Peyer's patch (tissue), 4 donors: ENCODE results near the gene ZMAT2. TPM values are rescaled to one million over a fixed set of nuclear protein-coding genes. Genes with fewer than 3 reads are reported as not detected.
A peak's percentile ranks its signal among the peaks of the same experiment; 100 is the strongest.
"Not testable (repeated sequence)": the region's sequence is repeated elsewhere in the genome, so short reads cannot be mapped to it uniquely, and the experiment has no call there.

ENCODE experiments used
- DNase-seq, 3 donors: peaks; one replicate each; pipeline ENCODE4 v3.0.0-alpha.2; 2017 to 2019
- H3K27ac ChIP-seq, 4 donors: fragments of 200-600 bp; sonication (generic); one replicate each; pipeline ENCODE4 v1.5.1; 2016 to 2019
- H3K27me3 ChIP-seq, 2 donors: fragments of 200-600 bp; sonication (generic); one replicate each; pipeline ENCODE4 v1.5.1; 2019
- H3K36me3 ChIP-seq, 3 donors: fragments of 200-600 bp; sonication (generic); one replicate each; pipeline ENCODE4 v1.5.1; 2016 to 2019
- H3K4me1 ChIP-seq, 4 donors: fragments of 200-600 bp; sonication (generic); one replicate each; pipeline ENCODE4 v1.5.1; 2016 to 2019
- H3K4me3 ChIP-seq, 4 donors: fragments of 200-600 bp; sonication (generic); 1 replicate in 3 of 4; 2 replicates in 1 of 4; pipeline ENCODE4 v1.5.1; 2016 to 2019; ENCODE audit warnings: mild to moderate bottlenecking in 1 of 4
- H3K9me3 ChIP-seq, 4 donors: fragments of 200-600 bp; sonication (generic); one replicate each; pipeline ENCODE4 v1.5.1; 2016 to 2019; ENCODE audit warnings: mild to moderate bottlenecking in 1 of 4
- CTCF ChIP-seq, 6 experiments: fragments of 450-650 bp in 4 of 6; fragments of 200-600 bp in 2 of 6; sonication (generic) in 1 of 6; IDR thresholded peaks; one replicate each; pipeline ENCODE4 v1.5.1; 2017 to 2019; ENCODE audit warnings: antibody characterized with exemption in 6 of 6, mild to moderate bottlenecking in 3 of 6, moderate library complexity in 1 of 6
- POLR2A ChIP-seq, 2 donors: fragments of 450-650 bp; IDR thresholded peaks; one replicate each; pipeline ENCODE4 v1.5.1; 2017; ENCODE audit warnings: antibody characterized with exemption in 2 of 2, mild to moderate bottlenecking in 2 of 2, moderate library complexity in 2 of 2
- total RNA-seq, 4 donors: library from RNA; depleted of rRNA; stranded (reverse); fragments of >200 nt; gene quantifications; one replicate each; pipeline ENCODE4 v1.1.0, GENCODE V29; 2016

The ZMAT2 gene
- 10 to 100 TPM; 17.3 to 21.7 (median 21.1) TPM for total RNA-seq

GRCh38 chr5:140700177-140701144, at the start of gene ZMAT2:
TSS of gene ZMAT2 (plus strand) at chr5:140700447. CDS start at chr5:140700461, 14 bp downstream.
- no peaks in the 10 kb centered on the region for H3K27me3 ChIP-seq
- H3K4me1 ChIP-seq: peaks cover 0 to 13% (median 0%) of the 10 kb centered on the region in 4 donors
- TF ChIP-seq POLR2A (IDR thresholded peaks at IDR 0.05) (peak; percentile 66 to 75), CTCF (IDR thresholded peaks at IDR 0.05) (no peak)
- H3K36me3 ChIP-seq: peaks cover 0 to 76% (median 5%) of the 10 kb centered on the region in 3 donors
- H3K27ac ChIP-seq: peak within 1 kb of the TSS; percentile 48 to 70 (median 62)
- peak within 1 kb of the TSS; percentile 63 to 89 (median 70) for H3K4me3 ChIP-seq
- no peaks in the 10 kb centered on the region for H3K9me3 ChIP-seq
- DNase-seq: peak; percentile 89 to 98 (median 94)

- H3K4me1 ChIP-seq: peaks cover 0 to 5% (median 0%) of the 10 kb centered on the region in 4 donors
- H3K9me3 ChIP-seq: no peaks in the 10 kb centered on the region
- no peak for DNase-seq
- no peak for TF ChIP-seq POLR2A (IDR thresholded peaks at IDR 0.05)
- TF ChIP-seq CTCF (IDR thresholded peaks at IDR 0.05): no peak
- no peak overlapping the region for H3K27ac ChIP-seq
- peaks cover 0 to 92% (median 3%) of the 10 kb centered on the region in 3 donors for H3K36me3 ChIP-seq
- H3K27me3 ChIP-seq: no peaks in the 10 kb centered on the region
- H3K4me3 ChIP-seq: no peak overlapping the region
Measured at GRCh38 chr5:140658870-140659269, 41.4 kb upstream of the ZMAT2 start.

- not testable (repeated sequence) for H3K4me3 ChIP-seq, H3K27ac ChIP-seq, DNase-seq, H3K9me3 ChIP-seq, H3K27me3 ChIP-seq
- peaks cover 0 to 77% (median 3%) of the 10 kb centered on the region in 3 donors for H3K36me3 ChIP-seq
- H3K4me1 ChIP-seq: peaks cover 0 to 10% (median under 1%) of the 10 kb centered on the region in 4 donors
Measured at GRCh38 chr5:140660371-140660770, 39.9 kb upstream of the ZMAT2 start.

GRCh38 chr5:140664030-140664358, 36.3 kb upstream of the ZMAT2 start:
- H3K4me3 ChIP-seq: peak overlapping the region; percentile 71 to 94 (median 86)
- H3K27me3 ChIP-seq: no peaks in the 10 kb centered on the region
- no peak for DNase-seq
- peaks cover 0 to 54% (median 0%) of the 10 kb centered on the region in 3 donors for H3K36me3 ChIP-seq
- H3K4me1 ChIP-seq: peaks cover 0 to 23% (median 10%) of the 10 kb centered on the region in 4 donors
- peak overlapping the region; percentile 89 to 94 (median 91) for H3K27ac ChIP-seq
- TF ChIP-seq POLR2A (IDR thresholded peaks at IDR 0.05) (no peak), CTCF (IDR thresholded peaks at IDR 0.05) (no peak)
- no peaks in the 10 kb centered on the region for H3K9me3 ChIP-seq

GRCh38 chr5:140664359-140665119, 35.7 kb upstream of the ZMAT2 start, which contains the start of gene WDR55:
TSS of gene WDR55 (plus strand) at chr5:140664904. CDS start at chr5:140664913, 9 bp downstream.
- TF ChIP-seq POLR2A (IDR thresholded peaks at IDR 0.05) (peak; percentile 76 to 90), CTCF (IDR thresholded peaks at IDR 0.05) (no peak)
- Histone ChIP-seq H3K9me3 (no peaks in the 10 kb centered on the region), H3K36me3 (peaks cover 0 to 54% (median 0%) of the 10 kb centered on the region in 3 donors), H3K27me3 (no peaks in the 10 kb centered on the region), H3K4me1 (peaks cover 0 to 23% (median 10%) of the 10 kb centered on the region in 4 donors), H3K27ac (peak within 1 kb of the TSS; percentile 89 to 94 (median 91)), H3K4me3 (peak within 1 kb of the TSS; percentile 71 to 94 (median 86))
- DNase-seq: peak; percentile 97 to 99 (median 98)

GRCh38 chr5:140671035-140671434, 29.2 kb upstream of the ZMAT2 start:
- not testable (repeated sequence) for DNase-seq, H3K27ac ChIP-seq, H3K9me3 ChIP-seq, H3K27me3 ChIP-seq, H3K4me1 ChIP-seq, H3K4me3 ChIP-seq
- peaks cover 0 to 74% (median 0%) of the 10 kb centered on the region in 3 donors for H3K36me3 ChIP-seq
